ENCODE measurements around the gene S100A7.
"Not testable (repeated sequence)": the region's sequence is repeated elsewhere in the genome, so short reads cannot be mapped to it uniquely, and the experiment has no call there.

S100A7 gene

DNA sequence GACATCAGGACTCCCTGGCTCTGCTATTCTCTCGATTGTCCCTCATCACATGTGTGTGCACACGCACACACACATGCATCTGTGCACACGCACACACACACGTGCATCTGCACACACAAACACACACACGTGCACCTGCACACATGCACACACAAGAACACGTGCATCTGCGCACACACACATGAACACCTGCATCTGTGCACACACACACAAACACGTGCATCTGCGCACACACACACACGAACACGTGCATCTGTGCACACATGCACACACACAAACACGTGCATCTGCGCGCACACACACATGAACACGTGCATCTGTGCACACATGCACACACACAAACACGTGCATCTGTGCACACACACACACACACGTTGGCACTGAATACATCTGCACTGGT, 29.4 kb downstream of the S100A7 start:
- DNase-seq (ENCODE audit: low spot score): no peak

DNA sequence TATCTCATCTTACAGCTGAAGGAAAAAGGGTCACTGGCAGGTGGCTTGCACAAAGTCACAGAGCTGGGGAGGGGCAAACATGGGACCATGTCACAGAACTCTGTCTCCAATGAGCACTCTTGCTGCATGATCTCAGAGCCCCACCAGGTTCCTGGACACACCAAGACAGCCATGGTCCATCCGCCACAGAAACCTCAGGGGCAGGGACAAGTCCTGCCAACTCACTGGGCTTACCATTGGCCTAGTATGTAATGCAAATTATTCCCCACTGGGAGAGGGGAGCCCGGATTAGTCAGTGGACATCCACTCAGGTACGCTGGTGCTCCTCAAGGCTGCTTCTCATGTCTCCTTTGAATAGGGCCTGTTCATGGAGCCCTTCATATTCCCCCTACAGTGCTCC, 29.9 kb downstream of the S100A7 start:
- DNase-seq (ENCODE audit: low spot score): no peak

DNA sequence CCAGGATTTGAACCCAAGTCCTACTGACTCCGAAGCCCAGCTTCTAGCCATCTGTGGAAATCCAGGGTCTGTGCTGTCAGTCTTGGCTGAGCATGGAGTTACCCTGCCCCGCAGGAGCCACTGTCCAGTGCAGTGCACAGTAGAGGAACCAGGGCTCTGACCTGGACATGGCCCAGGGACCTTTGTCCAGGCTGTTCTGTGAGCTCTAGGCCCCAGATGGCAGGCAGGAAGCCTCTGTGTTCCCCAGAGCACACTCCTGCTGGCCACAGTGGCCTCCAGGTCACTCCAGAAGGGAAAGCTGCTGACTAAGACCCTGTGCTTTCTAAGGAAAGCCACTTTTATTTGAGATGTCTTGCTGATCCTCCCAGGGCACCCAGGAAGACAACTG, 30.3 kb downstream of the S100A7 start:
- DNase-seq (ENCODE audit: low spot score): no peak

DNA sequence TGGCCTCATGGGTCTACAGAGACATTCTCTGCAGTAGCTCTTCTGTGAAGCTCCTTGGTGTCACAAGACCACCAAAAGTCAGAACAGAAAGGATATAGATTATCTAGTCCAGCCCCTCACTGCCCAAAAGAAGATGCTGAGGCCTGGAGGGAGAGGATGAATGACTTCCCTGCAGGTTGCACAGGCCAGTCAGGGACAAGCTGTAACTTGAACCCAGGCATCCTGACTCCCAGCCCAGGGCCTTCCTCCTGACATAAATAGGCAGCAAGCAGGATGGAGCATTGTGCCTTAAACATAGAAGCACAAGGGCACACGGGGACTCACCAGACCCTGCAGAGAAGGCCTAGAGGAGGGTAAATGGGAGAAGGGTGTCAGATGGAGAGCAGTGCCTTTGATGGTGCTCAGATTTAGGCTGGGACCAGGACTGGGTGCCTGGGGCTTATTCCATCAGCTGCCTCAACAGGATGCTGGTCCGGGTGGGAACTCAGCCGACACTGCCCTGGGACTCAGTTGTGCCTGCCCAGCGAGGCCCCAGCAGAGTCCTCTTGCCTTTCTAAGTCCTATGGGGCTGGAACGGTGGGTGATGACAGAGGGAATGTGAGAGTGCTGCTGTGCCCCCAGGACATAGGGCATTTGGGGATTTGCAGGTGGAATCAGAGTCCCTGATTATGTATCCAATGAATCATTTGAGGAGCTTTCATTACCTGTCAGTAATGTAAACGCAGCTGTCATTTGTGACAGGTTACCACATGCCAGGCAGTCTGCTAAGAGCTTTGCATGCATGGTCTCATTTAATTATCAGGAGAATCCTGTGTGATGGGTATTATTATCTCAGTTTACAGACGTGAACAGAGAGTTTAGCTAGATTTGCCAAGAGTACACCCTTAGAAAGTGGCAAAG, 30.9 kb downstream of the S100A7 start:
- DNase-seq (ENCODE audit: low spot score): no peak

DNA sequence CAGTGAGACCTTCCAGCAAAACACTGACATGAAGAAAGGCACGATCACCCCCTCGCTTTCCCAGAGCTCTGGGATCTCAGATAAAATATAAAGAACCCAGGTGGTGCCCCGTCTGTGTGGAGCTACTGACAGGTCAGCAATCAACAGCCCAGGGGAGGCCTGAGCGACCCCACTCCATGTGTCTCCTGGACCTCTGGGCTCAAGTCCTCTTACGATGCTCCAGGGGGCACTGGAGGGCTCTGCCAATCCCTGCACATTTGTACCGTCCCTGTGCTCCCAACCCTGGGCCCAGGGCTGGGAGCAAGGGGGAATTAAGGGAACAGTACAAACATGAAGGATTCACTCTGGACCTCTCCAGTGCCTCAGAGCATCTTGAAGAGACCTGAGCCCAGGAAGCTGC, 31.7 kb downstream of the S100A7 start:
- DNase-seq (ENCODE audit: low spot score): no peak

DNA sequence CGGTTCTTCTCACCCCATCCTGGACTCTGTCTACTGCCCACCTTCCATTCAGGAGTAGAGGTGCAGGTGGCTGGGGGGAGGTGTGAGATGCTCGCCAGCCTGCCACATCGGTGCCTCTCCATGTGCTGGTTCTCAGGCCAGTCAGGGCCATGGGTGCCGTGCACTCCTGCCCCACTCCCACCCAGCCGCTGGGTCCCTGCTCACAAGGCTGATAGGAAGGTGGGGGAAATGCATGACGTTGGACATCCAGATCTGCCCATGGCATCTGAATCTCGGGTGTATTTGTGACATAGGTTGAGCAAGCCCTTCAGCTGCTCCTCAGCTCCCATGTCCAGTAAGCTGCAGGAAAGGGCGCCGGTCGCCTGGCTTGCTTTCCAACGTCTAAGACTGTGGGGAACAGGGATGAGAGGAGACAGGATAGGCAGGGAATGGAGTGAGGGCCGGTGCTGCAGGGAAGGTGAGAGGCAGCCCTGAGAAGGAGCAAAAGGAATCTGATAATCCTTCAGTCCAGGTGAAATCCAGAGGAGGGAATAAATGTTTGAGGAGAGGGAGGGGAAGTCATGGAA, 32.3 kb downstream of the S100A7 start:
- no peak for DNase-seq (ENCODE audit: low spot score)

DNA sequence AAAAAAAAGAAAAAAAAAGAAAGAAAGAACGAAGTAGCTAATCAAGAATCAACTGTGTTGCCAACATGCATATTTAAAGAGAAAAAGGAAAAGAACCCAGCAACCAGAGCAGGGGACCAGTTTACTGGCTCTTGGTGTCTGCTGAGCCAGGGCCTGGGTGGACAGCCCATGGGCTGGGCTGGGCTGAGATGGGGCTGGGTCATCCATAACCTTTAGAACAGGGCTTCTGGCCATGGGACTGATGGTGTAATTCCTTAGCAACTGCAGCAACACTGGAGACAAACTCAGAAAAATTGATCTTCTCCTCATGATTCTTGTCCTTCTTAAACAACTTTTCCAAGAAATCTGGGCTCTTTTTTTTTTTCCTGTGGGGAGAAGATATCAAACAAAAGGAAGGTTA, 33.6 kb downstream of the S100A7 start:
- no peak for DNase-seq (ENCODE audit: low spot score)

DNA sequence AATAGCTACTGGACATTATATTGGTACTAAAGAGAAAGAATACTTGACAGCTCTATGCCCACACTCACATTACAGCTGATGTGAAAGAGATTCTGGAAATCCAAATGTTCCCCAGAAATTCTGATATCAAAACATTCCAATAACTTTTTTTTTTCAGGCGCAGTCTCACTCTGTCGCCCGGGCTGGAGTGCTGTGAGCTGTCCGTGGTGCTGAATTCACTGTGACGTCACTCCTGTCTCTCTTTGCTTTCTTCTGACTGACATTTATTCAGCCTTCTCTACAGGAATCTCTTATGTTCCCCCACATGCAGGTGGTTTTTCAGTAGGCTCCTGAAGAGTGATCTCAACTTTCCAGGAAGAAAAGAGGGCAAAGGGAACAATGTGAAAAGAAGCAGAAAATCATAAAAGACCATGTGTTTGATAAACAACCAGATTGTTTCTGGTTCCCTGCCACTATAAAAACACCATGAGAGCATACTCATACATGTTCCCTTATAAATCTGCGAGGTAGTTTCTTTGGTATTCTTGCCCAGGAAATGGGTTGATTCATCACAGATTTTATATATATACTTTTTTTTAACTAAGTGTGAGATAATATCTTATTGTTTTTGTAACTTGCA, 37.9 kb downstream of the S100A7 start:
- peak; percentile 55 for DNase-seq (ENCODE audit: low spot score)

DNA sequence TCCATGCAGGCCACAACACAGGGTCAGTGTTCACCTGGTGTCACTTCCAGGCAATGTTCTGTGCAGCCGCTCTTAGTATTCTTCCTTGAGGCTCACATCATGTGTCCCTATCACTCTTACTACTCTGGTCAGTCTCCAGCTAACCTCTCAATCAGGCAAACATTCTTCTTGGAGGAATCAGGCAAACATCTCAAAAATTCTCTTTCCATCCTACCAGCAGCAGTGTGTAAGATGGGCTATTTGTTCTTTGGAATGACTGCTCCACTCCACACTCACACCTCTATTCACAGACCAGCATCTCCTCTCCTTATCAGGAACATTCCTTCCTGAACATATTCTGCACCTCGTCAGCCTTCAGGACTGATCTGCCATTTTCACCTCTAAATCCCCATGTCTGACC, 40.1 kb downstream of the S100A7 start:
- DNase-seq (ENCODE audit: low spot score): no peak

DNA sequence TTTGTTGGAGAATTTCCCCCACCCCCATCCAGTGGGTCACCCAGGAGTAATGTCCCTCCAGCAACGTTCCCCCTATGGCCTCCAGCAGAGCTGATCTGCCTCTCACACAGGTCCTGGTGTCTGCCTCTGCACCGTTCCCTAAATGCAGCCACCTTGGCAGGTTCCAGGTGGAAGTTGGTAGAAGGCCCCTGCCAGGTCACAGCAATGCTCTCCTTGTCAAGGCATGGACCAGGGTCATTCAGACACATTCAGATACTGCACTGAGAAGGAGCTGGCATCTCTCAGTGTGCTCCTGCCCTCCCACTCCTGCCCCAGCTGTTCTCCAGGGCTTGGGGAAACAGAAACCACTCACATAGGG, 41.0 kb downstream of the S100A7 start:
- not testable (repeated sequence) for DNase-seq (ENCODE audit: low spot score)

DNA sequence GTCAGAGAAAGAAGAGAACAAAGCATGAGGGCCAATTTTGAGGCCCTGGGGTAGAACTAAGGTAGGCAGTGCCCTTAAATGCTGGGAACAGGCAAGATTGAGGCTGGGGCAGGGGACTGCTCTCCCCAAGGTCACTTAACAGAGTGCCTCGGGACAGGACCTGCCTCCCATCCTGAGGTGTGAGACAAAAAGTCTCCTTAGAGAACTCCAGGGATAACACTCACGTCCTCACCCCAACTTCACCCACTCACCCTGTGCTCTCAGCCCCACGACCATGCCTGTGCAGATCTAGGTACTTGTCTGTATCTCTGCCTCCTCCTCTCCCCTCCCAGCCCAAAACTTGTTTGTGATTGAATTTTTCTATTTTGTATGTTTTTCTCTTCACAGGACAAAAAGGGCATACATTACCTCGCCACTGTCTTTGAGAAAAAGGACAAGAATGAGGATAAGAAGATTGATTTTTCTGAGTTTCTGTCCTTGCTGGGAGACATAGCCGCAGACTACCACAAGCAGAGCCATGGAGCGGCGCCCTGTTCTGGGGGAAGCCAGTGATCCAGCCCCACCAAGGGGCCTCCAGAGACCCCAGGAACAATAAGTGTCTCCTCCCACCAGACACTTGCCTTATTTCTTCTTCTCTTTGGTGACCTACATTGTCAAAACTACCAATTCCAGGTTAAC, 41.6 kb downstream of the S100A7 start:
- not testable (repeated sequence) for DNase-seq (ENCODE audit: low spot score)

DNA sequence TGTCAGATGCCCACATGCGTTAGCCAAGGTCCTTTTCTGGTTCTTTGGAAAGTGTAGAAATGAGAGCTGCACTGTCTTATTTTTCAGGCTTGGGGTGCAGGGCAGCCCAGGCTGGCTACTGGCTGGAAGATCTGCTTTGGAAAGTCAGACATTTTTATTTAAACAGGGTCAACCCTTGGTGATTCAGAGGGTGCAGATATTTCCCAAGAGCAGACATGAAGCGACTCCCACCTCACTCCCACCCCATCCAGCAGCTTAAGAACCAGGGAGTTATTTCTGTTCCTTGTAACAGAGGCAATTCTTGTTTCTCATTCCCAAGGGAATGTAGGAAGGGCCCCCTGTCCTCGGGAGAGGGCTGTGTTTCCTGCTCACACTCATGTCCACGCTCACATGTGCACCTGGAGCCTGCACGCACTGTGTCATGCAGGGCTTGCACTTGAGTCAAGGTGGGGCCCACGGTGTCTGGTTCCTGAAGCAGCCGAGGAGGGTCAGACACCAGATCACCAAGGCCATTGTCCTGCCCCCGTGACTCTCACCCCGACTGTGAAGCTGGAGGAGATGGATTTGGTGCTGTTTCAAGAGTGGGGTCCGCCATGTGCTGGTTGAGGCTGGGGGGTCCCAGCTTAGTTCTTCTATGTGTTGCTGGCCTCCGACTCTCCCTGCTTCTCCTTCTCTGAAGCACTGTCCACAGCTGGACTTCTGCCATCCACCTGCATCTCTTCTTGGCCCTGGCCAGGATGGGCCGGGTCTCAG, 43.1 kb downstream of the S100A7 start:
- no peak for DNase-seq (ENCODE audit: low spot score)

DNA sequence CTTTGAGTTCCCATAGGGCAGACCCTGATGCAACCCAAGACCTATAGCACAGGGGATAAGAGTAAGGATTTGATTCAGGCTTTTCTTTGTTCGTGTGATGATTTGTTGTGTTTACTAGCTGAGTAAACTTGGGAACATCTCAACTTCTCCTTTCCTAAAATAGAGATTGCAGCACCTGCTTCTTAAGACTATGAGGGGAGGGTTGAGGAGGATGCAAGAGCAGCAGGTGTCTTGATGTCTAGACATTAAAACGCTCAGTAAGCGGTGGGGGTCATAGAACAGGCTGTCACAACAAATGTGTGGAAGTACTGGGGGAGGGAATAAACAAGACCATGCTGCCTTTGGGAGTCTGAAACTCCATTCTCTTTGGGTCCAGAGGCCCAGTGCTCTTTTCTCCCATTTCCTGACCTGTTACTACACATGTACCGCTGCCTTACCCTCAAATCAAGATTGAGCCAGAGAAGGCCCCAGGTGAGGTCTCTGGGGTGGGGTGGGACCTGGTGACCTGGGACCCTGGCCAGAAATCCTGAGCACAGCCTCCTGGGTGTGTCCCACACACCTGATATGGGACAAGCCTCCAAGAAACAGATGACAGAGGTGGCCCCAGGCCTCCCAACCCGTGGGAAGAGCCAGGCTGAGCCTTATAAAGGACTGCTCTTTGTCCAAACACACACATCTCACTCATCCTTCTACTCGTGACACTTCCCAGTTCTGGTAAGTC, 44.4 kb downstream of the S100A7 start, which contains the start of gene S100A7A:
Gene S100A7A, plus strand, starts transcription at position 671 of the 721 bp plus-strand sequence. CDS start 1,563 bp downstream, outside the sequence.
- DNase-seq (ENCODE audit: low spot score): no peak

DNA sequence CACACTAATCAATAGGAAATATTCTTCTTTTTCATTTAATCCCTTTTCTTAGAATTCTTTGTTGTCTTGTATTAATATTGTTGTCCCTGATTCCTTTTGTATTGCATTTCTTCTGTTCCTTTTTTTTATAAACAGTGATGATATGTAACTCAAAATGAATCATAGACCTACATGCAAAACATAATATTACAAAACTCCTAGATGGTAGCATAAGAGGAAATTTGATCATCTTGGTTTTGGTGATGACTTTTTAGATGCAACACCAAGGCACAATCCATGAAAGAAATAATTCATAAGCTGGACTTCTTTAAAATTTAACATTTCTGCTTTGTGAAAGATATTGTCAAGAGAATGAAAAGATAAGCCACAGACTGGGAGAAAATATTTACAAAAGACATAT, 46.5 kb downstream of the S100A7 start:
- not testable (repeated sequence) for DNase-seq (ENCODE audit: low spot score)

Measured in CD4-positive, alpha-beta T cell treated with Interleukin-2 at 100 ng/mL for 4 hours (primary cell).